GM12801 (cell line): Measurements from ENCODE around the gene ZCRB1.

ENCODE experiments used
- TF ChIP-seq, protein P1 (sequence below): IDR thresholded peaks from one replicate; pipeline ENCODE4 v1.5.1; 2011; ENCODE audit warnings: control low read depth; ENCODE audit not compliant: insufficient read length; ENCODE audit errors: extremely low read depth

ZCRB1 gene

DNA sequence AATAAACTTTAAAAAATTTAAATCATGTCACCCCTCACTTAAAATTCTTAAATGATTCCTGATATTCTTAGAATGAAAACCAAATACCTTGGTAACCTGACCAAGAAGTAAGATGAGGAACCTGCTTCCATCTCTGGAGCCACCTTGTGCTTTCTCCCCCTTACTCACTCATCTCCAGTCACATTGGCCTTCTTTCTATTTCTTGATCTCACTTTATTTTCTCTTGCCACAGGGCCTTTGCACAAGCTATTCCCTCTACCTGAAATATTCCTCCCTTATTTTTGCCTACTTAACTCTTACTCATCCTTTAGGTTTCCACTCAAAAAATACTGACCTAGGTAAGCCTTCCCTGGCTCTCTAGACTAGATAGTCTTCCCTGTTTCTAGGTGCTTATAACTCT, 5.1 kb downstream of the ZCRB1 start:
- TF ChIP-seq, protein P1, sequence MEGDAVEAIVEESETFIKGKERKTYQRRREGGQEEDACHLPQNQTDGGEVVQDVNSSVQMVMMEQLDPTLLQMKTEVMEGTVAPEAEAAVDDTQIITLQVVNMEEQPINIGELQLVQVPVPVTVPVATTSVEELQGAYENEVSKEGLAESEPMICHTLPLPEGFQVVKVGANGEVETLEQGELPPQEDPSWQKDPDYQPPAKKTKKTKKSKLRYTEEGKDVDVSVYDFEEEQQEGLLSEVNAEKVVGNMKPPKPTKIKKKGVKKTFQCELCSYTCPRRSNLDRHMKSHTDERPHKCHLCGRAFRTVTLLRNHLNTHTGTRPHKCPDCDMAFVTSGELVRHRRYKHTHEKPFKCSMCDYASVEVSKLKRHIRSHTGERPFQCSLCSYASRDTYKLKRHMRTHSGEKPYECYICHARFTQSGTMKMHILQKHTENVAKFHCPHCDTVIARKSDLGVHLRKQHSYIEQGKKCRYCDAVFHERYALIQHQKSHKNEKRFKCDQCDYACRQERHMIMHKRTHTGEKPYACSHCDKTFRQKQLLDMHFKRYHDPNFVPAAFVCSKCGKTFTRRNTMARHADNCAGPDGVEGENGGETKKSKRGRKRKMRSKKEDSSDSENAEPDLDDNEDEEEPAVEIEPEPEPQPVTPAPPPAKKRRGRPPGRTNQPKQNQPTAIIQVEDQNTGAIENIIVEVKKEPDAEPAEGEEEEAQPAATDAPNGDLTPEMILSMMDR, result no peak

- TF ChIP-seq, protein P1, result no peak
Measured at GRCh38 chr12:42315108-42315507, 10.8 kb downstream of the ZCRB1 start.

- TF ChIP-seq, protein P1, result no peak
Measured at GRCh38 chr12:42309996-42310395, 15.9 kb downstream of the ZCRB1 start.

GRCh38 chr12:42308390-42308789, 17.5 kb downstream of the ZCRB1 start:
- TF ChIP-seq, protein P1, result no peak

DNA sequence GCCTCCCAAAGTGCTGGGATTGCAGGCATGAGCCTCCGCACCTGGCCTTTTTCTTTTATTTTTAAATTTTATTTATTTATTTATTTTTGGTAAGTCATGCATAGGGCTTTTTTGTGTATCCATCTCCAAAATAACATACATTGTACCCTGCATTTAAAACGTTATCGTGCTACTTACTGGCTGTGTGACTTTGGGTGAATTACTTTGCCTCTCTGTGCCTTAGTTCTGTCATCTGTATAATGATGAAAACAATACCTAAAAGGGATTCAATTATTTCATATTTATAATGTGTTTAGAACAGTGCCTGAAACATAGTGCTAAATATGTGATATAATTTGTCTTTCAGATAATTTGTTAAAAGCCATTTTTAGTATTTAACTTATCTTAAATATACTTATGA, 19.6 kb downstream of the ZCRB1 start:
- TF ChIP-seq, protein P1, result no peak

DNA sequence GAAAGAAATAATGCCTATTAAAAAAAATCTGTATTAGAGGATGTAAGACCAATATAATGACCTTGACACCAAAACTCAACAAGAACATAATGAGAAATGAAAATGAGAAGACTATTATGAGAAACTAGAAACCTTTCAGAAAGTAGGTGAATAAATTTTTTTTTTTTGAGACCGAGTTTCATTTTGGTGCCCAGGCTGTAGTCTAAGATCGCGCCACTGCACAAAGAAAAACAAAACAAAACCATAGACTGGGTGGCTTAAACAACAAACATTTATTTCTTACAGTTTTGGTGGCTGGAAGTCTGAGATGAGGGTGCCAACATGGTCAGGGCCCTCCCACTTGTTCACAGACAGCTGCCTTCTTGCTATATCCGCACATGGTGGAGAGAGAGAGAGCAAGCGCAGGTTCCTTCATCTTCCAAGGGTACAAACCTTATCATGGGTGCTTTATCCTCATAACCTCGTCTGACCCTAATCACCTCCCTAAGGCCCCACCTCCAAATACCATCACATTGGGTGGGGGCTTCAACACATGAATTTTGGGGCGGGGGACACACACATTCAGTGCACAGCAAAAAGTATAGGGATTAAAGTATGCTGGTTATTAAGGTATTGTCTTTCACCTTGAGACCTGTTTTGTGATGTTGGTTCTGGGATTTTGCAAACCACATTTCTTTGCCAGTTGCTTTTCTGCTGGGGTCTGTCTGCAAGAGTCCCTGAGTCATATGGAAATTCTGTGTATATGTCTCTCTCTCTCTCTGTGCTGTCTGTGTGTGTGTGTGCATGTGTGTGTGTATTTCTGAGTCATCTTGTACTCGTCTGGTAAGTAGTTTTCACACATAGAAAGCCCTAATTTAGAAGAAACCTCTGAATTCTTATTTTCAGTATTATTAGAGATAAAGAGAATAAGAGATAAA, 26.2 kb downstream of the ZCRB1 start:
- TF ChIP-seq, protein P1, result no peak

DNA sequence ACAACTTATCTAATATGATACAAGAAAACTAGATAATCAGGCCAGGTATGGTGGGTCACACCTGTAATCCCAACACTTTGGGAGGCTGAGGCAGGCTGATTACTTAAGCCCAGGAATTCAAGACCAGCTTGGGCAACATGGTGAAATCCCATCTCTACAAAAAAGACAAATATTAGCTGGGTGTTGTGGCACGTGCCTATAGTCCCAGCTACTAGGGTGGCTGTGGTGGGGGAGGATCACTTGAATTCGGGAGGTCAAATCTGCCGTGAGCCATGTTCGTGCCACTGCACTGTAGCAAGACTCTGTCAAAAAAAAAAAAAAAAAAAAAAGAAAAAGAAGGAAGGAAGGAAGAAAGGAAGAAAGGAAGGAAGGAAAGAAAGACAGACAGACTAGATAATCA, 27.0 kb downstream of the ZCRB1 start:
- TF ChIP-seq, protein P1, result no peak
